Activated CD4-positive, CD25-positive, alpha-beta regulatory T cell treated with anti-CD3 and anti-CD28 coated beads, Interleukin-2, amount 50 U/mL, for 16 hours (primary cell): Measurements from ENCODE around the gene COA4.
"Not testable (repeated sequence)": the region's sequence is repeated elsewhere in the genome, so short reads cannot be mapped to it uniquely, and the experiment has no call there.

ENCODE experiments used
- DNase-seq: peaks from one replicate; pipeline ENCODE4 v3.0.0-alpha.2; 2020; ENCODE audit warnings: low read depth, low spot score

The COA4 gene

DNA sequence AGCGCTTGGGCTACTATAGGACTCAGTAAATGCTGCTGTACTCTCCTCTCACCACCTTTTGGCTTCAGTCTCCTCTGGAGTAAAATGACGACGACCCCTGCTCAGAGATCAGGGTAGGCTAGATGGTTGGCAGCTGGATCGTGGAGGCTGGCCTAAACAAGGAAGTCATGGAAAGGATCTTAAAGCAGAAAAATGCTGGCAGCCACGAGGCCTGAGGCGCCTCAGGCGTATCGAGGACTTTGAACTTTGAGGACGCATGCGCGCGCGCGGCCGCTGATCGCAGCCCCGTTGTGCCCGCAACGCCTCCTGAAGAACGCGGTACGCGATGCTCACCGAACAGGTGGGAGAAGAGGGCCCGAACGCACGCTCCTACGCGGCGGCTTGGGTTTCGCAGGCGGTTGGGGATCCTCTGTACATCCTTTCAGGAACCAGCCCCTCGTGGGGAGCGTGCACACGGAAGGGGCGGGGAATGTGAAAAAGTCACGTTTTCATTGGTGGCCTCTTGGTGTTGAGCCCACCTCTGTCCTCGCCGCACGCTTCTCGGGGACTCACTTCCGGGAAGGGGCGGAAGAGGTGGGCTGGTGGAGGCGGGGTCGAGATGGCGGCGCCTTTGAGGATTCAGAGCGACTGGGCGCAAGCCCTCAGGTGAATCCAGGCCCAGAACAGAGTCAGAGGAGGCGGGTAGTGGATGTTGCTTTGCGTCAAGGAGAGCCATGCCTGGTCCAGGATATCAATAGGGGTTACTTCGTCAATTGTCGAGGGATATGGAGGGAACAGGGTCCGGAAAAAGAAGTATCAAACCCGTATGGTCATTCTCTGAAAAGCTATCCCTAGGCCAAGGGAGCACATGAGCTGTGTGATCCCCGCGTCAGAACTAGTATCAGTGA lies at the start of gene COA4, which contains the start of gene PAAF1:
TSS of gene COA4 (minus strand) at position 423 of the 887 bp plus-strand sequence. CDS start 3,468 bp downstream, outside the sequence.
TSS of gene PAAF1 (plus strand) at position 576 of the 887 bp plus-strand sequence. CDS start at position 599, 23 bp downstream.
- peak; percentile 91 for DNase-seq

DNA sequence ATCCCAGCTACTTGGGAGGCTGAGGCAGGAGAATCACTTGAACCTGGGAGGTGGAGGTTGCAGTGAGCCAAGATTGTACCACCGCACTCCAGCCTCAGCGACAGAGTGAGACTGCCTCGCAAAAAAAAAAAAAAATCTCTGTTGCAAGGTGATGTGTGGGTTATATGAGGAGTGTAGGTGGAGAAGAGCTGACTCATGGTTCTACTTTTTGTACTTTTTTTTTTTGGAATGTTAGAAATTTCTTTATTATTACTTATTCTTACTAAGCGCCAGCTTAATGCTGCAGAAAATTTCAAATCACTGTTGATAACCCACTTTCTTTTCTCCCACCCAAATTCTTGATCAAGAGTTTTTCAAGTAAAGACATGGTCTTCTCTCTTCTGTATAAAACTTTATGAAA lies 44.5 kb upstream of the COA4 start:
- DNase-seq: no peak

GRCh38 chr11:73916435-73916834 lies 39.8 kb upstream of the COA4 start:
- DNase-seq: no peak

GRCh38 chr11:73914284-73914683 lies 37.6 kb upstream of the COA4 start:
- no peak for DNase-seq

GRCh38 chr11:73913472-73913871 lies 36.8 kb upstream of the COA4 start:
- DNase-seq: no peak

GRCh38 chr11:73912026-73912425 lies 35.4 kb upstream of the COA4 start:
- DNase-seq: no peak

DNA sequence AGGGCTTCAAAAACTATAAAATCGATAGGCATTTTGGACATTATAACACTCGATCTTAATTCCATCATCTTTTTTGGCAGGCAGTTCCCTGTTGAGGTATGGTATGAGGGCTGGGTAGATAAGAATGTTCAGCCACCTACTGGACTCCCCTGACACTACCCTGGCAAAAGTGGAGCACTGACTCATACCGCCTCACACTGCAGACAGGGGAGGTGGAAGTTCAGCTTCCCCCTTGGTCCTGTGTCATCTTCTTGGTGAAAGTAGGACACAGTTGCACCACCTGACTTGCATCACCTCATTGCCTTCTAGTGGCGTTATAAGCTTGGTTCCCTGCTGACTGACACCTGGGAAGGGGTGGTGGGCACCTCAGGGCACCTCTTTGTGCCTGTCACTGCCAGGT lies 30.5 kb upstream of the COA4 start:
- no peak for DNase-seq

GRCh38 chr11:73902303-73902702 lies 25.7 kb upstream of the COA4 start:
- DNase-seq: no peak

DNA sequence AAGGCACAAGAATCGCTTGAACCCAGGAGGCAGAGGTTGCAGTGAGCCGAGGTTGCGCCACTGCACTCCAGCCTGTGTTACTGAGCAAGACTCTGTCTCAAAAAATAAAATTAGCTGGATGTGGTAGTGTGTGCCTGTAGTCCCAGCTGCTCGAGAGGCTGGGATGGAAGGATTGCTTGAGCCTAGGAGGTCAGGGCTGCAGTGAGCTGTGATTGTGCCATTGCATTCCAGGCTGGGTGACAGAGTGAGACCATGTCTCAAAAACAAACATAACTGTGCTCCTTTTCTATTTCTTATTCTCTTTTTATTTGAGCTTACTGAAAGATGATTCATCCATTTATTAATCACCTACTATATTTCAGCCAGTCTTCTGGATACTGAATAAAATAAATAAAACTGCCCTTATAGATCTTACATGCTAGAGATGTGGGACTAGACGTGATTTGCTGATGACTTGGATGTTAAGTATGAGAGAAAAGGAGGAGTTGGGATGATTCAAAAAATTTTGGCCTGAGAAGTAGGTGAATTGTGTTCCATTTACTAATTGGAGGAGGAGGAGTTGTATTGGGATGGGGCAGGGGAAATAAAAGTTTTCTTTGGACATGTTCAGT lies 18.2 kb upstream of the COA4 start:
- no peak for DNase-seq

DNA sequence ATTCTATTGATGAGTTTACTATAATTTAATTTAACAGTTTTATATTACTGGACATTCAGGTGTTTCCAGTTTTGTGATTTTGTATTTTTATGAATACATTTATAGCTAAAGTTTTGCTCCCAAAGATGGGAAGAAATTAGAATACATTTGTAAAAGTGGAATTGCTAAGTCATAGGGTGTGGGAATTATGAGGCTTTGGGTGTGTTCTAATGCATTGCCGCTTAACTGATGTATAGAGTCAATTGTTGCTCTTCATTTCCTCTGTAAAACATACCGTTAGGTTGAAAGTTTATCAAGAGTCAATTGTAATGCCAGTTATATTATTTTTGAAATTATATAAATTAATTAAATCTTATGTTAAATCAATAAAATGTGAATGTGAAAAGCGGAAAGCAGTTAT lies 16.4 kb upstream of the COA4 start:
- DNase-seq: no peak

DNA sequence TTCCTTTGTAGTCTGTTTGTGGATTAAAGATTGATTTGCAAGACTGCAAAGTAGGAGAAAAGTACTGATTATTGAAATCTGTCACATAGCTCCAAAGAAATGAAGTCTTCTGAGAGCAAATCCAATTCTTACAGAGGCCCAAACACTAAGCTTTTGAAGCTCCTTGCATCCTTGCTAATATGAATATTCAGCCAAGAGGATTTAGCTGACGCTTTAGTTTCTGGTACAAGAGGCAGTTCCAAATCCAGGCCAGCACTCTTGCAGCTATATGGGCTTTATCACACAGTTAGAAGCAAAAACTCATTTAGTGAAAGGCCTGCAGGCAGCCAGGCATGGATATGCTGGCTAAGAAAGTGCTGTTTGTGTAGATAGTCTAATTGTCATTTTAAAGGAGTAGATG lies 12.9 kb upstream of the COA4 start:
- DNase-seq: no peak

DNA sequence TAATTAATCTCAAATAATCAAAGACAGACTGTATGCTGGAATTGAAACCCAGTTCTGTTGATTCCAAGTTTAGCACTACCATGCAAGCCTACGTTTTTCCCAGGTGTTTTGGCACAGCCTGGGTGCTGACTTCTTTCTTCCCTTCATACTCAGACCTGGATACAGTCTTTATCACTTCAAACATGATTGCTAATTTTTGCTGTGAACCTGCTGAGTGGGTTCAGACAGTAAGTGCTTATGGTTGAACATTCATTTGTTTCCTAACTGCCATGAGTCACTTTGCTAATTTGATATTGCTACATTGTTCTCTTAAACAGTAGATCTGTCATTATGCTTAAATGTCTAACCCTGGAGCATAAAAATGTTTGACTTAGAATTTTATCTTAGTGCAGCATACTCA lies 12.4 kb upstream of the COA4 start:
- DNase-seq: no peak

GRCh38 chr11:73888244-73888643 lies 11.6 kb upstream of the COA4 start:
- no peak for DNase-seq

DNA sequence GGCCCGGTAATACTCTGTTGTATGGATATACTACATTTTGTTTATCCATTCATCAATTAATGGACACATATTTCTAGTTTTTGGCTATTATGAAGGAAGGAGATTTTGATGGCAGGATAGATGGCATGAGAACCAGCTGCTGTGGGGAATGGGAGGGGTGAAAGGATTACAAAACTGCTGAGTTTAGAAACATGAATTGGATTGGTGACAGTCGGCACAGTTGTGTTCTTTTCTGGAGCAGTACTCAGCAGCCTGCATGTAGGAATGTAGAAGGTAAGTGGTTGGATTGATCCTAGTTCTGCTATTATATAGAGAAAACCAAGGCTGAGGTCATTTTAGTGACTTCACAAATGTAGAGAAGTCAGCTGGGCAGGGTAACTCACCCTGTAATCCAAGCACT lies 7.2 kb upstream of the COA4 start:
- no peak for DNase-seq

- DNase-seq: not testable (repeated sequence)
These were observed 3.8 kb upstream of the COA4 start for GRCh38 chr11:73880449-73880848.

GRCh38 chr11:73878771-73879170 lies 2.1 kb upstream of the COA4 start:
- no peak for DNase-seq

DNA sequence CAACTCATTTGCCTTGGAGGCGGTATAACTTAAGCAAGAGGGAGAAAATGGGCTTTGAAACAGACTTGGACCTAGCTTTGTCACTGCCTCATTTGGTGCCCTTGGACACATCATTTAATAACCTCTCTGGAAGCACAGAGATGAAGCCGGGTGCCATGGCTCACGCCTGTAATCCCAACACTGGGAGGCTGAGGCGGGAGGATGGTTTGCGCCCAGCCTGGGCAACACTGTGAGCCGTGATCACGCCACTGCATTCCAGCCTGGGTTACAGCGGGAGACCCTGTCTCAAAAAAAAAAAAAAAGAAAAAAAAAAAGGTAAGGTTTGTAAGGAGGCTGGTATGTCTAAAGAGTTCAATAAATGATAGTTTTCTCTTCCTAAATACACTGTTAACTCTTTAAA lies 806 bp downstream of the COA4 start:
- DNase-seq: no peak

GRCh38 chr11:73875380-73875779 lies 1.3 kb downstream of the COA4 start:
- no peak for DNase-seq

DNA sequence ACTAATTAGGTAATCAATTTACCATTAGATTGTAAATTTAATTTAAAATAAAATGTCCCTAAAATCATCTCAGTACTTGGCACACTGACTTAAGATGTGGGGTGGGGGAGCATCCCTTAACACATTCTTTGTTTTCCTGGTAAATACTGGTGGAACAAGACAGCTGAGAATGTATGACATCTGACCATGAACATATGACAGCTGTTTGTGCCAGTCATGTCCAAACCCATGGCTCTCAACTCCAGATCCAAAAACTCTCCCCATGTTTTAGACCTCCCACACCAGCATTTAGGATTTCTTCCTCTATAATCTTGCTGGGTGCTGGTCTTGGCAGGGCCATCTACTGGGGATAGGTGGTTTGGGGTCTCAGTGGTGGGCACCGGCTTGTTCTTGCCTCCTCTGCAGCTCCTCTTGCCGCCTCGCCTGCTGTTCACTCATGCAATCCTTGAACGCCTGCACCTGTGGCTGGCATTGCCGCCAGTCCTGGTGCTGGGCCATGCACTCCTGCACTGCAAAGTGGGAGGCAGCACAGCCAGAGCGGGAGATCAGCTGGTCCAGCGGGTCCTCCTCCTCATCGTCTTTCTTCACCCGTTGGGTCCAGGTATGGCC lies 3.8 kb downstream of the COA4 start:
- DNase-seq: no peak

DNA sequence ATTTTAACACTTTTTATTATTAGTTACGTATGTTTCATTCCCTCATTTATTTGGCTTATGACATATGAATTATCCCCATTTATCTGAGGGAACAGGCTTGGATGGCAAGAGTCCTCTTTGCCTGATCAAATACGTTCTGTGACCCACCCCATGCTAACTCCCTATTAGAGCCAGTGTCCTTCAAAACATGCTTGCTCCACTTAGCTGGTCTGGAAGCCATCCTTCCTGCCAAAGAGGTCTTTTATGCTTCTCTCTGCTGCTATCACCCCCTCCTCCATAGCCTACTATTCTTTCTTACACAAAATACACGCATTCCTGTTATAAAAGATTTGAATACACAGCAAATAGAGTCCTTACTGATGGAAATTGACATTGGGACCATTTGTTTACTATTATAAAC lies 6.4 kb downstream of the COA4 start:
- DNase-seq: no peak

DNA sequence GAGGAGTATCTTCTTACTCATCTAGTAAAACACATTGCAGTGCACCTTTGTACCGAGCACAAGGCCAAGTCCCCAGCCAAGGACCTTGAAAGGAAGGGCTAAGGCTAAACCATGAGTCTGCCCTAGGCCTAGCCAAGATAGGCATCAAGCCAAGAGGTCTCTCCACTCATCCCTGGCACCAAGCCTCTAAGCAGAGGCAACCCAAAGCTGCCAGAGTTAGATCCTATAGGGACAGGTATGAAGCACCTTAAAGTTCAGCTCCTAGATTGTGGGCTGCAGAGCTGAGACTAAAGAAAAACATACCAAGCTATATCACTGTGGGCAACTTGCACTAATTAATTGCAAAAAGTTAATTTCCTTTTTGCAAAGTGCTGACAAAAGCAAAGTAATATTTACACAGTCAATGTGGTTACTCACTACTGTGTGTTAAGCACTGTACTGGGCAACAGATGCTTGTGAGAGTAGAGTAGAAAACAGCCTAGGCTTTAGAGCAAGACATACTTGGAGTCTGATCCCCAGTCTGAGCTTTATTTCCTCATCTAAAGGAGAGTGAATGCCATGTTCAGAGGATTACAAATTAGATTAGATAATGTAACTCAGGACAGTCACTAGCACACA lies 7.2 kb downstream of the COA4 start:
- no peak for DNase-seq

DNA sequence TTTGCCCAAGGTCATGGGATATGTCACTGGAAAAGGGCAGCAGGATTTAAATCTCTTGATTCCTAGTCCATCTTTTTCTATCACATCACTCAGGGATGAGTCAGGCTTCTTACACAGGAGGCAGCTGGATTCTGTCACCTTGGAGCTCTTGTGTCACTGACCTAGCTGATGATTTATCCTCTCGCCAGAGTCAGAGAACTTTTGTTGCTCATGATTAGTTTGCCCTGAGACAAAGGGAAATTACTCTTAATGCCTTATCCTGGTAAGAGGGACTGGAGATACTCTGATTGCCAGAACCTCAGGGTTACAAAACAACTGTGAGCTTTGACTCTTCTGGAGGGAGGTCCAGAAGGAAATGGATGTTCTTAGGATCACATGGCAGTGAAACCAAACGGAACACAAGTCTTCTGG lies 10.1 kb downstream of the COA4 start:
- DNase-seq: no peak
